Upper lobe of left lung (tissue), 4 donors: ENCODE data around the gene CNFN.

ENCODE experiments used
- CTCF ChIP-seq, 6 experiments: fragments of 450-650 bp in 4 of 6; fragments of 200-600 bp in 2 of 6; sonication (generic) in 2 of 6; IDR thresholded peaks; one replicate each; pipeline ENCODE4 v1.5.1; 2016 to 2019; ENCODE audit warnings: antibody characterized with exemption in 6 of 6
- EP300 ChIP-seq, 4 donors: sonication (generic); formaldehyde crosslinking; IDR thresholded peaks; one replicate each; pipeline ENCODE4 v1.5.1; 2017; ENCODE audit warnings: antibody characterized with exemption in 4 of 4, control low read depth in 2 of 4
- POLR2A ChIP-seq, 4 donors: fragments of 450-650 bp; IDR thresholded peaks; one replicate each; pipeline ENCODE4 v1.5.1; 2016 to 2017; ENCODE audit warnings: antibody characterized with exemption in 4 of 4, mild to moderate bottlenecking in 2 of 4
- POLR2AphosphoS5 ChIP-seq, 2 donors: sonication (generic); formaldehyde crosslinking; IDR thresholded peaks; one replicate each; pipeline ENCODE4 v1.5.1; 2017; ENCODE audit warnings: antibody characterized with exemption in 2 of 2

GRCh38 chr19:42345191-42345812, 44.8 kb downstream of the CNFN start:
- TF ChIP-seq CTCF (IDR thresholded peaks at IDR 0.05): no peak
- TF ChIP-seq POLR2AphosphoS5 (IDR thresholded peaks at IDR 0.05): no peak
- TF ChIP-seq EP300 (IDR thresholded peaks at IDR 0.05): no peak
- no peak for TF ChIP-seq POLR2A (IDR thresholded peaks at IDR 0.05)
